DOHH2 (cell line): ENCODE data around the gene STEAP3.
A peak's percentile ranks its signal among the peaks of the same experiment; 100 is the strongest.

Experiments used
- EZH2phosphoT487 ChIP-seq: fragments of 200-600 bp; sonication (generic); IDR thresholded peaks from 2 replicates; pipeline ENCODE4 v1.6.1; 2017; ENCODE audit warnings: borderline replicate concordance, mild to moderate bottlenecking, antibody characterized with exemption, low read length, moderate library complexity, mixed read lengths
- TF ChIP-seq, protein P1 (sequence below): fragments of 200-600 bp; sonication (generic); IDR thresholded peaks from one replicate; pipeline ENCODE4 v1.5.1; 2014; ENCODE audit warnings: antibody characterized with exemption, mild to moderate bottlenecking, low read depth, low read length; ENCODE audit not compliant: poor library complexity, severe bottlenecking

DNA sequence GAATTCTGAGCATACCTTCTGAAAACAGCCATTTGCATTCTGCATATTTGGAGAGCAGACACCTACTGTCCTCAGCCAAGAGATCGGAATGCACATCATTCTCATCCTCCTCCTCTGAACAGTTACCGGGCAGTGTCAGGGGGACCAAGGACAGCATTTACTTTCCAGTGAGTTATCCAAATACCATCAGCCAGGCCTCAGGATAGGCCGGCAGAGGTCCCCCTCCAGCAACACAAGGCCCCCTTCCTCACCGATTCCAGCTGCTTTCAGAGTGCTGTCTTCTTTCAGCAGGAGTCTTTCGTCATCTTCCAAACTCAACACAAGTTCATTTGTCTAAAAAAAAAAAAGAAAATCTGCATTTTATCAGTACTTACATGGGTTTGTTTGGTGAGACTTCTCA, 87.7 kb downstream of the STEAP3 start:
- TF ChIP-seq, protein P1, sequence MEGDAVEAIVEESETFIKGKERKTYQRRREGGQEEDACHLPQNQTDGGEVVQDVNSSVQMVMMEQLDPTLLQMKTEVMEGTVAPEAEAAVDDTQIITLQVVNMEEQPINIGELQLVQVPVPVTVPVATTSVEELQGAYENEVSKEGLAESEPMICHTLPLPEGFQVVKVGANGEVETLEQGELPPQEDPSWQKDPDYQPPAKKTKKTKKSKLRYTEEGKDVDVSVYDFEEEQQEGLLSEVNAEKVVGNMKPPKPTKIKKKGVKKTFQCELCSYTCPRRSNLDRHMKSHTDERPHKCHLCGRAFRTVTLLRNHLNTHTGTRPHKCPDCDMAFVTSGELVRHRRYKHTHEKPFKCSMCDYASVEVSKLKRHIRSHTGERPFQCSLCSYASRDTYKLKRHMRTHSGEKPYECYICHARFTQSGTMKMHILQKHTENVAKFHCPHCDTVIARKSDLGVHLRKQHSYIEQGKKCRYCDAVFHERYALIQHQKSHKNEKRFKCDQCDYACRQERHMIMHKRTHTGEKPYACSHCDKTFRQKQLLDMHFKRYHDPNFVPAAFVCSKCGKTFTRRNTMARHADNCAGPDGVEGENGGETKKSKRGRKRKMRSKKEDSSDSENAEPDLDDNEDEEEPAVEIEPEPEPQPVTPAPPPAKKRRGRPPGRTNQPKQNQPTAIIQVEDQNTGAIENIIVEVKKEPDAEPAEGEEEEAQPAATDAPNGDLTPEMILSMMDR, result peak; percentile 72
- no peak for TF ChIP-seq EZH2phosphoT487
